Astrocyte (in vitro differentiated cells and primary cell): ENCODE measurements around the gene EYA2. TPM values are rescaled to one million over a fixed set of nuclear protein-coding genes. Genes with fewer than 3 reads are reported as not detected.

Source experiments
- DNase-seq: peaks from one replicate; pipeline ENCODE4 v3.0.0-alpha.2; 2010; ENCODE audit warnings: low read depth
- FAIRE-seq: peaks from 2 replicates; lab custom pipeline; 2011; peaks lifted over from hg19 to GRCh38; lab: Jason Lieb, UNC
- H2AFZ ChIP-seq: 2 replicates; pipeline ENCODE4 v1.6.0; 2012; ENCODE audit warnings: low read depth, low read length, inconsistent platforms
- H3K27ac ChIP-seq: 2 replicates; pipeline ENCODE4 v1.5.1; 2011; ENCODE audit warnings: low read depth, low read length, inconsistent platforms
- H3K27me3 ChIP-seq: 2 replicates; pipeline ENCODE4 v1.6.0; 2011; ENCODE audit warnings: low read length, inconsistent platforms; ENCODE audit not compliant: insufficient read depth
- H3K36me3 ChIP-seq: 2 replicates; pipeline ENCODE4 v1.5.1; 2011; ENCODE audit warnings: low read length, inconsistent platforms; ENCODE audit not compliant: insufficient read depth
- H3K4me1 ChIP-seq: 2 replicates; pipeline ENCODE4 v1.5.1; 2011; ENCODE audit warnings: low read length, inconsistent platforms; ENCODE audit not compliant: insufficient read depth
- H3K4me2 ChIP-seq: 2 replicates; pipeline ENCODE4 v1.6.0; 2012; ENCODE audit warnings: low read length, inconsistent platforms
- H3K4me3 ChIP-seq: 2 replicates; pipeline ENCODE4 v1.5.1; 2011; ENCODE audit warnings: low read depth, mild to moderate bottlenecking, low read length, inconsistent platforms; ENCODE audit not compliant: insufficient read depth
- H3K79me2 ChIP-seq: 2 replicates; pipeline ENCODE4 v1.6.0; 2012; ENCODE audit warnings: mild to moderate bottlenecking, low read length, inconsistent platforms; ENCODE audit not compliant: insufficient read depth
- H3K9ac ChIP-seq: 2 replicates; pipeline ENCODE4 v1.6.0; 2012; ENCODE audit warnings: mild to moderate bottlenecking, low read length, inconsistent platforms
- H3K9me3 ChIP-seq: 2 replicates; pipeline ENCODE4 v1.5.1; 2012; ENCODE audit warnings: low read depth, mild to moderate bottlenecking, low read length, inconsistent platforms; ENCODE audit not compliant: insufficient read depth
- H4K20me1 ChIP-seq: 2 replicates; pipeline ENCODE4 v1.6.0; 2012; ENCODE audit warnings: low read length, inconsistent platforms; ENCODE audit not compliant: insufficient read depth
- H3K27ac Mint-ChIP-seq: one replicate; pipeline ENCODE4 v1.8.0; 2021; ENCODE audit warnings: mild to moderate bottlenecking, mixed read lengths; ENCODE audit not compliant: unreplicated experiment
- H3K27me3 Mint-ChIP-seq: one replicate; pipeline ENCODE4 v1.8.0; 2021; ENCODE audit warnings: low read depth, mixed read lengths; ENCODE audit not compliant: unreplicated experiment
- H3K36me3 Mint-ChIP-seq: one replicate; pipeline ENCODE4 v1.8.0; 2021; ENCODE audit warnings: low read depth, mixed read lengths; ENCODE audit not compliant: unreplicated experiment
- H3K4me1 Mint-ChIP-seq: one replicate; pipeline ENCODE4 v1.8.0; 2021; ENCODE audit warnings: low read depth, mixed read lengths; ENCODE audit not compliant: unreplicated experiment
- H3K4me3 Mint-ChIP-seq: one replicate; pipeline ENCODE4 v1.8.0; 2021; ENCODE audit warnings: mild to moderate bottlenecking, moderate library complexity, mixed read lengths; ENCODE audit not compliant: unreplicated experiment
- H3K9me3 Mint-ChIP-seq: one replicate; pipeline ENCODE4 v1.8.0; 2021; ENCODE audit warnings: mild to moderate bottlenecking, mixed read lengths; ENCODE audit not compliant: unreplicated experiment
- CTCF ChIP-seq: IDR thresholded peaks from 2 replicates; pipeline ENCODE4 v1.5.1; 2011; ENCODE audit warnings: low read depth, mild to moderate bottlenecking, inconsistent platforms, low read length, moderate library complexity; ENCODE audit not compliant: insufficient read depth
- EZH2 ChIP-seq: IDR thresholded peaks from 2 replicates; pipeline ENCODE4 v1.6.1; 2012; ENCODE audit warnings: mild to moderate bottlenecking, low read length, inconsistent platforms; ENCODE audit not compliant: insufficient read depth
- total RNA-seq: library from RNA; stranded (reverse); gene quantifications from 2 replicates; pipeline ENCODE4 v1.2.1, GENCODE V29; 2021

EYA2 gene
- total RNA-seq, 1 donor from 2014 or later, result 1.5 TPM

DNA sequence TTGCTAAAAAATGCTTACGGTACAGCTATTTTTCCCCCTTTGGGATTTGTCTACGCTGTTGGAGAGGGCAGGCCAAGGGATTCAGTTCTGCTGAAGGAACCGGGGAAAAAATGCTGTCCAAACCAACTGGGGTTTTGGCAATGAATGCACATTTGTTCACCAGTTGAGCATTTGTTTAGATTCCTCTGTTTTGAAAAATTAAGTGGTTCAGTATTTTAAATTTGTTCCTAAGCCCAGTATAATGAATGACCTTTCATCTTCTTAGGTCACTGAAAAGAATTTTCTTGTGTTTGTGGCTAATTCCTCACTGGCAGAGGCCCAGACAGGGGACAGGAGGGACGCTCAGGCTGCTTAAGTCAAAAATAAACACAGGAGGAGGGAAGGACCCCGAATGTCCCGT, 10.8 kb upstream of the EYA2 start:
- Histone ChIP-seq H3K4me1 (no peaks in the 10 kb centered on the region), H3K27me3 (peaks cover 11% of the 10 kb centered on the region), H3K27ac (no peak overlapping the region), H3K9me3 (no peaks in the 10 kb centered on the region), H3K4me2 (no peak overlapping the region), H3K36me3 (no peaks in the 10 kb centered on the region), H3K9ac (no peak overlapping the region), H3K79me2 (no peaks in the 10 kb centered on the region), H2AFZ (no peak overlapping the region), H4K20me1 (no peaks in the 10 kb centered on the region), H3K4me3 (no peak overlapping the region)
- DNase-seq, result no peak
- H3K27me3 Mint-ChIP-seq, result peaks cover 24% of the 10 kb centered on the region
- TF ChIP-seq CTCF (no peak), EZH2 (no peak)
- FAIRE-seq, result no peak
- H3K36me3 Mint-ChIP-seq, result no peaks in the 10 kb centered on the region
- H3K27ac Mint-ChIP-seq, result no peak overlapping the region
- no peak overlapping the region for H3K4me3 Mint-ChIP-seq
- no peaks in the 10 kb centered on the region for H3K9me3 Mint-ChIP-seq
- peaks cover 6% of the 10 kb centered on the region for H3K4me1 Mint-ChIP-seq

DNA sequence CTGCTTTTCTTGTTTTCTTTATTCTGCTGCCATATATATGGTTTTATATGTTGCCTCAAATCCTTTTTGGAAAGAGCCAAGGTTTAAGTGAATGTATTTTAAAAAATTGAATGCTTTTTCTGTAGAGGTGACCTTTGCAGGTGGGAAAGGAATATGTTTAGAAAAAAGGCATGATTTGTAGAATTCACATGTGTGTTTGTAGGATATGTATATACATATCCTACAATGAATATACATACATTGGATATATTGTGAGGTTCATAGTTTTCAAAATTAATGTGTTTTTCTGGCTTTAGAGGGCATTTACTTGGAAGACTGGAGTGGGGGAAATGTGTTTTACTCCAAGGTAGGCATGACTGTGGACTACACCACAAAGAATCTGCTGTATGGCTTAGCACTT, 4.0 kb upstream of the EYA2 start:
- Mint-ChIP-seq H3K27ac (no peak overlapping the region), H3K4me3 (no peak overlapping the region), H3K9me3 (no peaks in the 10 kb centered on the region), H3K27me3 (peaks cover 49% of the 10 kb centered on the region), H3K36me3 (no peaks in the 10 kb centered on the region), H3K4me1 (no peaks in the 10 kb centered on the region)
- peaks cover 3% of the 10 kb centered on the region for H3K4me1 ChIP-seq
- no peak overlapping the region for H3K4me2 ChIP-seq
- TF ChIP-seq CTCF (no peak), EZH2 (no peak)
- H3K4me3 ChIP-seq, result no peak overlapping the region
- H2AFZ ChIP-seq, result no peak overlapping the region
- no peaks in the 10 kb centered on the region for H3K36me3 ChIP-seq
- no peak for DNase-seq
- no peaks in the 10 kb centered on the region for H3K79me2 ChIP-seq
- no peak overlapping the region for H3K9ac ChIP-seq
- H3K27me3 ChIP-seq, result peaks cover 22% of the 10 kb centered on the region
- peaks cover 3% of the 10 kb centered on the region for H3K9me3 ChIP-seq
- H3K27ac ChIP-seq, result no peak overlapping the region
- H4K20me1 ChIP-seq, result no peaks in the 10 kb centered on the region
- FAIRE-seq, result no peak

DNA sequence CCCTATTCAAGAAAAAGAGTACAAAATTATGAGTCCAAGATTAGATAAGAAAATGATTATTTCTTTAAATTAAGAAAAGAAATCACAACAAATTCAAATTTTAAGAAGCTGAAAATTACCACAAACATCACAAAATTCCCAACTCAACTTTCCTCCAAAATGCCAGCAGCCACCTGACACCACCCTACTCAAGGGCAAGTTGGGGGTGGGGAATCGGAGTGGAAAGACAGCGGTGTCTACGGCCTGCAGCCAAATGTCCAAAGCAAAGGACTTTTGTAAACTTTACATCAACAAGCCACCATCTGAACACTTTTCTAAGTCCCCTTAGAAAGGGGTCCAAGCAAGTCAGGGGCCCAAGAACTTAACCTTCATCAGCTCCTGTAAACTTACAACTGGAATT, 1.6 kb upstream of the EYA2 start:
- Histone ChIP-seq H3K9me3 (peaks cover 3% of the 10 kb centered on the region), H3K36me3 (no peaks in the 10 kb centered on the region), H4K20me1 (no peaks in the 10 kb centered on the region), H3K9ac (no peak overlapping the region), H3K27ac (no peak overlapping the region), H3K27me3 (peaks cover 44% of the 10 kb centered on the region), H3K4me3 (no peak overlapping the region), H3K4me1 (peaks cover 3% of the 10 kb centered on the region), H2AFZ (no peak overlapping the region), H3K4me2 (no peak overlapping the region), H3K79me2 (no peaks in the 10 kb centered on the region)
- H3K36me3 Mint-ChIP-seq, result no peaks in the 10 kb centered on the region
- H3K27ac Mint-ChIP-seq, result no peak overlapping the region
- TF ChIP-seq EZH2 (no peak), CTCF (no peak)
- no peaks in the 10 kb centered on the region for H3K9me3 Mint-ChIP-seq
- peaks cover 61% of the 10 kb centered on the region for H3K27me3 Mint-ChIP-seq
- no peak overlapping the region for H3K4me3 Mint-ChIP-seq
- FAIRE-seq, result no peak
- no peak for DNase-seq
- no peaks in the 10 kb centered on the region for H3K4me1 Mint-ChIP-seq
